HCT116 (cell line): Measurements from ENCODE around the gene ATP5F1D. TPM values are rescaled to one million over a fixed set of nuclear protein-coding genes. Genes with fewer than 3 reads are reported as not detected.
A peak's percentile ranks its signal among the peaks of the same experiment; 100 is the strongest.

Experiments used
- ATAC-seq: fragments of 200-7000 bp; cut with Tn5 transposase; 2 replicates; pipeline ENCODE4 v1.9.1; 2020; ENCODE audit warnings: mild to moderate bottlenecking, moderate library complexity
- BruUV-seq: library from RNA; stranded (reverse); fragments of 400-500 nt; replicated peaks from 2 replicates; lab custom pipeline; 2021; lab: Mats Ljungman, UMichigan
- CTCF ChIA-PET: fragments of 300-600 bp; sonication (Branson Sonifier 250); formaldehyde crosslinking; loops from one replicate; lab custom pipeline; 2021; ENCODE audit warnings: antibody characterized with exemption; lab: Charles Lee
- POLR2A ChIA-PET: fragments of 300-600, 350-600 bp; sonication (Branson Sonifier 250); formaldehyde crosslinking; loops from one replicate; lab custom pipeline; 2021; ENCODE audit warnings: antibody characterized with exemption; lab: Charles Lee
- RAD21 ChIA-PET, 2 experiments: fragments of 300-600 bp; sonication (Branson Sonifier 250); formaldehyde crosslinking; loops; one replicate each; lab custom pipeline; 2023; ENCODE audit warnings: low total read pairs in 2 of 2; ENCODE audit not compliant: uncharacterized antibody in 2 of 2, unreplicated experiment in 2 of 2, low non-redundant PET in 1 of 2; lab: Charles Lee
- DNase-seq: peaks from one replicate; pipeline ENCODE4 v3.0.0-alpha.2; 2010; ENCODE audit warnings: low read depth, low spot score
- H2AFZ ChIP-seq: fragments of 200-600 bp; shearing (Covaris generic), sonication (generic); 2 replicates; pipeline ENCODE4 v1.6.1; 2017; ENCODE audit warnings: low read depth, mixed run types, mixed read lengths, antibody characterized with exemption, low read length; ENCODE audit not compliant: poor library complexity, severe bottlenecking
- H3K27ac ChIP-seq: 2 replicates; pipeline ENCODE4 v1.5.1; 2012; ENCODE audit warnings: low read depth, low read length
- H3K27me3 ChIP-seq: fragments of 200-600 bp; sonication (generic); 2 replicates; pipeline ENCODE4 v1.6.1; 2016; ENCODE audit warnings: mixed run types, low read length, mixed read lengths; ENCODE audit not compliant: insufficient read depth
- H3K36me3 ChIP-seq, 2 experiments: fragments of 200-500 bp in 1 of 2; fragments of 200-600 bp in 1 of 2; sonication (Bioruptor generic) in 1 of 2; sonication (generic) in 1 of 2; 2 replicates each; pipeline versions ENCODE4 v1.5.1 to v1.6.1; 2014 to 2016; ENCODE audit warnings: low read length in 2 of 2, inconsistent platforms in 1 of 2, mixed read lengths in 1 of 2, mixed run types in 1 of 2; ENCODE audit not compliant: insufficient read depth in 2 of 2, control insufficient read depth in 1 of 2
- H3K4me1 ChIP-seq, 2 experiments: fragments of 200-600 bp in 1 of 2; sonication (generic) in 1 of 2; 2 replicates each; pipeline versions ENCODE4 v1.5.1 to v1.6.1; 2012 to 2017; ENCODE audit warnings: low read length in 2 of 2, inconsistent platforms in 1 of 2, mild to moderate bottlenecking in 1 of 2, mixed read lengths in 1 of 2, mixed run types in 1 of 2, moderate library complexity in 1 of 2; ENCODE audit not compliant: insufficient read depth in 2 of 2, control insufficient read depth in 1 of 2
- H3K4me2 ChIP-seq: fragments of 200-600 bp; sonication (generic); 2 replicates; pipeline ENCODE4 v1.6.1; 2017; ENCODE audit warnings: mixed run types, low read length, mixed read lengths
- H3K4me3 ChIP-seq, 2 experiments: fragments of 200-600 bp in 1 of 2; sonication (generic) in 1 of 2; replicated peaks in 1 of 2; 2 replicates each; pipeline ENCODE4 v1.5.1; 2011 to 2016; ENCODE audit warnings: low read length in 2 of 2, control low read depth in 1 of 2, low read depth in 1 of 2, mild to moderate bottlenecking in 1 of 2, mixed read lengths in 1 of 2, mixed run types in 1 of 2
- H3K79me2 ChIP-seq: fragments of 200-600 bp; sonication (generic); 2 replicates; pipeline ENCODE4 v1.6.1; 2017; ENCODE audit warnings: mild to moderate bottlenecking, mixed run types, low read length, moderate library complexity, mixed read lengths; ENCODE audit not compliant: insufficient read depth
- H3K9ac ChIP-seq: fragments of 200-600 bp; sonication (generic); 2 replicates; pipeline ENCODE4 v1.6.1; 2016; ENCODE audit warnings: low read length, mixed read lengths
- H3K9me2 ChIP-seq: fragments of 200-600 bp; sonication (generic), shearing (Covaris generic); 2 replicates; pipeline ENCODE4 v1.6.1; 2017; ENCODE audit warnings: mixed run types, mild to moderate bottlenecking, moderate library complexity; ENCODE audit not compliant: insufficient read depth
- H3K9me3 ChIP-seq, 2 experiments: fragments of 200-500 bp in 1 of 2; fragments of 200-600 bp in 1 of 2; sonication (Bioruptor generic) in 1 of 2; sonication (generic) in 1 of 2; 2 replicates each; pipeline ENCODE4 v1.6.1; 2014 to 2017; ENCODE audit warnings: low read length in 2 of 2, mixed read lengths in 2 of 2, inconsistent platforms in 1 of 2, low read depth in 1 of 2, mild to moderate bottlenecking in 1 of 2, mixed run types in 1 of 2, moderate library complexity in 1 of 2; ENCODE audit not compliant: control insufficient read depth in 1 of 2, insufficient read depth in 1 of 2
- H4K20me1 ChIP-seq: fragments of 200-600 bp; sonication (generic), shearing (Covaris generic); 2 replicates; pipeline ENCODE4 v1.6.1; 2017; ENCODE audit warnings: mixed run types, mild to moderate bottlenecking, moderate library complexity; ENCODE audit not compliant: insufficient read depth
- ATF3 ChIP-seq: IDR thresholded peaks from 2 replicates; pipeline ENCODE4 v1.6.1; 2012
- CBX3 ChIP-seq: IDR thresholded peaks from 2 replicates; pipeline ENCODE4 v1.6.1; 2012; ENCODE audit warnings: low read depth
- CEBPB ChIP-seq: IDR thresholded peaks from 2 replicates; pipeline ENCODE4 v1.6.1; 2012; ENCODE audit warnings: low read depth
- CTCF ChIP-seq, 3 experiments: fragments of 200-600 bp in 1 of 3; sonication (generic) in 1 of 3; IDR thresholded peaks in 2 of 3; conservative IDR thresholded peaks in 1 of 3; 2 replicates each; pipeline ENCODE4 v1.5.1; 2012 to 2017; ENCODE audit warnings: low read depth in 2 of 3, low read length in 2 of 3, antibody characterized with exemption in 1 of 3, borderline replicate concordance in 1 of 3, control low read depth in 1 of 3, mild to moderate bottlenecking in 1 of 3, mixed read lengths in 1 of 3, mixed run types in 1 of 3, moderate library complexity in 1 of 3; ENCODE audit not compliant: insufficient read depth in 1 of 3
- EGR1 ChIP-seq: IDR thresholded peaks from 2 replicates; pipeline ENCODE4 v1.6.1; 2012; ENCODE audit warnings: low read depth
- ELF1 ChIP-seq: IDR thresholded peaks from 2 replicates; pipeline ENCODE4 v1.6.1; 2012; ENCODE audit warnings: low read depth, borderline replicate concordance
- EZH2 ChIP-seq: fragments of 200-600 bp; sonication (generic); IDR thresholded peaks from 2 replicates; pipeline ENCODE4 v1.6.1; 2017; ENCODE audit warnings: antibody characterized with exemption, mixed run types
- EZH2phosphoT487 ChIP-seq: fragments of 200-600 bp; IDR thresholded peaks from 2 replicates; pipeline ENCODE4 v1.6.1; 2018; ENCODE audit warnings: antibody characterized with exemption, borderline replicate concordance
- FOSL1 ChIP-seq: IDR thresholded peaks from 2 replicates; pipeline ENCODE4 v1.6.1; 2012; ENCODE audit warnings: low read depth
- JUND ChIP-seq: IDR thresholded peaks from 2 replicates; pipeline ENCODE4 v1.6.1; 2012
- MAX ChIP-seq: IDR thresholded peaks from 2 replicates; pipeline ENCODE4 v1.6.1; 2012
- POLR2A ChIP-seq: IDR thresholded peaks from 2 replicates; pipeline ENCODE4 v1.7.0; 2011; ENCODE audit warnings: borderline replicate concordance; ENCODE audit not compliant: insufficient read depth, insufficient read length; ENCODE audit errors: extremely low read depth
- POLR2AphosphoS5 ChIP-seq: IDR thresholded peaks from 2 replicates; pipeline ENCODE4 v1.6.1; 2011; ENCODE audit warnings: mild to moderate bottlenecking, low read depth, low read length, moderate library complexity
- RAD21 ChIP-seq: IDR thresholded peaks from 2 replicates; pipeline ENCODE4 v1.6.1; 2012; ENCODE audit warnings: low read depth, mild to moderate bottlenecking
- SIN3A ChIP-seq: IDR thresholded peaks from 2 replicates; pipeline ENCODE4 v1.6.1; 2012; ENCODE audit warnings: low read depth
- SP1 ChIP-seq: IDR thresholded peaks from 2 replicates; pipeline ENCODE4 v1.6.1; 2012; ENCODE audit warnings: low read depth
- SRF ChIP-seq: IDR thresholded peaks from 2 replicates; pipeline ENCODE4 v1.6.1; 2012; ENCODE audit warnings: low read depth
- TCF7L2 ChIP-seq: IDR thresholded peaks from 2 replicates; pipeline ENCODE4 v1.7.0; 2011; ENCODE audit warnings: borderline replicate concordance, inconsistent platforms; ENCODE audit not compliant: insufficient read depth, insufficient read length; ENCODE audit errors: extremely low read depth
- YY1 ChIP-seq: IDR thresholded peaks from 2 replicates; pipeline ENCODE4 v1.6.1; 2011; ENCODE audit warnings: low read length, low read depth, moderate library complexity, mild to moderate bottlenecking; ENCODE audit not compliant: insufficient replicate concordance; ENCODE audit errors: extremely low read depth
- ZFX ChIP-seq: fragments of 450-650 bp; IDR thresholded peaks from 2 replicates; pipeline ENCODE4 v1.6.1; 2017
- ZNF274 ChIP-seq: fragments of 200-500 bp; sonication (Bioruptor generic); IDR thresholded peaks from 2 replicates; pipeline ENCODE4 v1.6.1; 2014; ENCODE audit warnings: mild to moderate bottlenecking, low read depth, low read length, inconsistent platforms
- intact Hi-C: fragments of 100-400 bp; cut with micrococcal nuclease; formaldehyde crosslinking; loops from 2 replicates; pipeline ENCODE4 v1.10.0; 2022
- total RNA-seq: library from RNA; stranded (reverse); gene quantifications from one replicate; pipeline ENCODE4 v1.2.1, GENCODE V29; 2021; ENCODE audit not compliant: unreplicated experiment
- TF ChIP-seq, protein P1 (sequence below): IDR thresholded peaks from 2 replicates; pipeline ENCODE4 v1.6.1; 2011; ENCODE audit warnings: mild to moderate bottlenecking, low read length, moderate library complexity; ENCODE audit not compliant: insufficient replicate concordance; ENCODE audit errors: extremely low read depth

The ATP5F1D gene
- total RNA-seq, 1 experiment from 2014 or later, result 428 TPM

- Histone ChIP-seq H3K27me3 (no peaks in the 10 kb centered on the region), H3K79me2 (peaks cover 44% of the 10 kb centered on the region), H3K9me2 (no peaks in the 10 kb centered on the region), H2AFZ (no peak overlapping the region), H3K36me3 (peaks cover 0 to 16% of the 10 kb centered on the region in 2 experiments; a peak in 1 of 4 replicates), H4K20me1 (peaks cover 13% of the 10 kb centered on the region; the same call in 1 of the 2 replicates), H3K4me2 (peak overlapping the region; percentile 98), H3K4me3 (peak overlapping the region; percentile 9 to 89; a peak in 3 of 4 replicates), H3K9ac (peak overlapping the region; percentile 99), H3K27ac (peak overlapping the region; percentile 100), H3K9me3 (no peaks in the 10 kb centered on the region), H3K4me1 (peaks cover 58 to 76% of the 10 kb centered on the region in 2 experiments)
- POLR2A ChIA-PET, result interaction anchor here (0.8 to 5.3 kb wide), 11 partner anchors 9 to 216 kb away, joined by 3 to 139 read pairs (median 4); partner anchors contain the start of genes CIRBP and FAM174C
- ATAC-seq, result peak; percentile 24
- DNase-seq, result no peak
- no TSS peak for BruUV-seq
- CTCF ChIA-PET, result interaction anchor here (0.7 to 5.2 kb wide), 25 partner anchors 9 to 552 kb away, joined by 3 to 325 read pairs (median 4); partner anchors contain the start of genes ABCA7, CIRBP, CNN2 and FAM174C
- TF ChIP-seq SIN3A (no peak), RAD21 (no peak), JUND (no peak), FOSL1 (no peak), CBX3 (no peak), SP1 (no peak), ELF1 (no peak), TCF7L2 (no peak), YY1 (peak; percentile 5), ATF3 (no peak), CTCF (IDR thresholded peaks at IDR 0.05 in 2 of 3, conservative IDR thresholded peaks at IDR 0.05 in 1 of 3; ENCODE audit: borderline replicate concordance in 1 of 3, insufficient read depth in 1 of 3, low read depth in 2 of 3, low read length in 2 of 3) (peak in 2 of 3 experiments; percentile 90 to 92; a peak in 4 of 6 replicates), POLR2A (no peak), EGR1 (no peak), EZH2 (no peak), POLR2AphosphoS5 (0 out of 2 replicates have a peak, but pooled peaks have one; percentile 8), CEBPB (no peak), SRF (no peak), ZFX (0 out of 2 replicates have a peak, but pooled peaks have one; percentile 34), ZNF274 (no peak), EZH2phosphoT487 (no peak), MAX (no peak)
- TF ChIP-seq, protein P1, sequence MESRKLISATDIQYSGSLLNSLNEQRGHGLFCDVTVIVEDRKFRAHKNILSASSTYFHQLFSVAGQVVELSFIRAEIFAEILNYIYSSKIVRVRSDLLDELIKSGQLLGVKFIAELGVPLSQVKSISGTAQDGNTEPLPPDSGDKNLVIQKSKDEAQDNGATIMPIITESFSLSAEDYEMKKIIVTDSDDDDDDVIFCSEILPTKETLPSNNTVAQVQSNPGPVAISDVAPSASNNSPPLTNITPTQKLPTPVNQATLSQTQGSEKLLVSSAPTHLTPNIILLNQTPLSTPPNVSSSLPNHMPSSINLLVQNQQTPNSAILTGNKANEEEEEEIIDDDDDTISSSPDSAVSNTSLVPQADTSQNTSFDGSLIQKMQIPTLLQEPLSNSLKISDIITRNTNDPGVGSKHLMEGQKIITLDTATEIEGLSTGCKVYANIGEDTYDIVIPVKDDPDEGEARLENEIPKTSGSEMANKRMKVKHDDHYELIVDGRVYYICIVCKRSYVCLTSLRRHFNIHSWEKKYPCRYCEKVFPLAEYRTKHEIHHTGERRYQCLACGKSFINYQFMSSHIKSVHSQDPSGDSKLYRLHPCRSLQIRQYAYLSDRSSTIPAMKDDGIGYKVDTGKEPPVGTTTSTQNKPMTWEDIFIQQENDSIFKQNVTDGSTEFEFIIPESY, result no peak
- intact Hi-C loops, result loop anchor here (1.0 to 10.0 kb wide), 4 partner anchors 22 to 449 kb away; partner anchors contain the start of genes CNN2, GPX4, PTBP1 and RNU6-2
- RAD21 ChIA-PET, result interaction anchor here (0.7 to 2.1 kb wide), 8 partner anchors 9 to 30 kb away, joined by 4 to 51 read pairs (median 10); partner anchors contain the start of gene CIRBP (in 2 of the 2)
Measured at GRCh38 chr19:1243768-1244692, 2.5 kb downstream of the ATP5F1D start.
